A549 (cell line): ENCODE measurements around the gene SRC. TPM values are rescaled to one million over a fixed set of nuclear protein-coding genes. Genes with fewer than 3 reads are reported as not detected.

Experiments used
- ATAC-seq, 2 experiments: fragments of 200-7000 bp in 1 of 2; fragments of >200 bp in 1 of 2; cut with Nextera tagmentation in 1 of 2; cut with Tn5 transposase in 1 of 2; 3 replicates each; pipeline versions ENCODE4 v1.8.0 to v1.9.1; 2018 to 2020; ENCODE audit warnings: mild to moderate bottlenecking in 1 of 2, moderate library complexity in 1 of 2
- CTCF ChIA-PET: fragments of 300-600 bp; sonication (Branson Sonifier 250); formaldehyde crosslinking; extraction: SDS; loops from one replicate; lab custom pipeline; 2021; ENCODE audit warnings: antibody characterized with exemption, inconsistent platforms; lab: Yijun Ruan, JAX
- POLR2A ChIA-PET: fragments of 350-600 bp; formaldehyde crosslinking; extraction: SDS; loops from one replicate; lab custom pipeline; 2021; ENCODE audit warnings: antibody characterized with exemption, inconsistent platforms; lab: Yijun Ruan, JAX
- DNase-seq, 2 experiments: peaks; one replicate each; pipeline versions ENCODE4 v3.0.0 to v3.0.0-alpha.2; 2011 to 2016; ENCODE audit warnings: low read depth in 1 of 2, low spot score in 1 of 2
- FAIRE-seq: peaks from 2 replicates; lab custom pipeline; 2011; peaks lifted over from hg19 to GRCh38; lab: Jason Lieb, UNC
- H3K27ac ChIP-seq, 2 experiments: fragments of >200 bp; sonication (Bioruptor Twin); formaldehyde crosslinking; 3 replicates each; pipeline ENCODE4 v1.5.1; 2016 to 2017
- H3K4me1 ChIP-seq: fragments of >200 bp; sonication (Bioruptor Twin); formaldehyde crosslinking; 3 replicates; pipeline ENCODE4 v1.6.1; 2016
- H3K4me2 ChIP-seq: fragments of >200 bp; sonication (Bioruptor Twin); formaldehyde crosslinking; 3 replicates; pipeline ENCODE4 v1.6.1; 2016
- H3K4me3 ChIP-seq: fragments of >200 bp; sonication (Bioruptor Twin); formaldehyde crosslinking; 3 replicates; pipeline ENCODE4 v1.5.1; 2016
- H3K9me3 ChIP-seq: fragments of >200 bp; sonication (Bioruptor Twin); formaldehyde crosslinking; 3 replicates; pipeline ENCODE4 v1.6.1; 2016
- BHLHE40 ChIP-seq: IDR thresholded peaks from 2 replicates; pipeline ENCODE4 v1.6.1; 2012; ENCODE audit warnings: low read depth, low read length, inconsistent platforms
- EP300 ChIP-seq, 2 experiments: fragments of >200 bp; sonication (Bioruptor Twin); formaldehyde crosslinking; IDR thresholded peaks; 2 replicates in 1 of 2; 3 replicates in 1 of 2; pipeline ENCODE4 v1.6.1; 2016 to 2017
- FOSL2 ChIP-seq, 2 experiments: fragments of 450-650 bp in 1 of 2; fragments of >200 bp in 1 of 2; sonication (Bioruptor Twin) in 1 of 2; formaldehyde crosslinking; IDR thresholded peaks; 2 replicates each; pipeline versions ENCODE4 v1.5.0 to v1.6.1; 2016 to 2020; ENCODE audit warnings: mild to moderate bottlenecking in 1 of 2, moderate library complexity in 1 of 2
- HDAC2 ChIP-seq: fragments of 200-600 bp; sonication (generic); IDR thresholded peaks from 2 replicates; pipeline ENCODE4 v1.6.1; 2016
- HEYL ChIP-seq: fragments of 250-450 bp; sonication (Bioruptor Pico); IDR thresholded peaks from 2 replicates; pipeline ENCODE4 v1.8.0; 2021; ENCODE audit warnings: mild to moderate bottlenecking, moderate library complexity
- HOXB5 ChIP-seq: fragments of 250-450 bp; sonication (Bioruptor Pico); IDR thresholded peaks from 2 replicates; pipeline ENCODE4 v1.5.0; 2020; ENCODE audit warnings: mild to moderate bottlenecking, moderate library complexity
- JUN ChIP-seq, 2 experiments: fragments of >200 bp; sonication (Bioruptor Twin); formaldehyde crosslinking; IDR thresholded peaks; 2 replicates in 1 of 2; 3 replicates in 1 of 2; pipeline ENCODE4 v1.6.1; 2016 to 2017
- MYC ChIP-seq: IDR thresholded peaks from 2 replicates; pipeline ENCODE4 v1.6.1; 2012; ENCODE audit warnings: mild to moderate bottlenecking, inconsistent platforms, low read length, improper control_type of control experiment, borderline replicate concordance
- PBX3 ChIP-seq: IDR thresholded peaks from 2 replicates; pipeline ENCODE4 v1.6.1; 2012
- PHF8 ChIP-seq: fragments of 200-600 bp; sonication (generic); IDR thresholded peaks from 2 replicates; pipeline ENCODE4 v1.6.1; 2016; ENCODE audit warnings: low read depth, mild to moderate bottlenecking, antibody characterized with exemption, moderate library complexity, borderline replicate concordance
- POLR2A ChIP-seq: IDR thresholded peaks from 2 replicates; pipeline ENCODE4 v1.6.1; 2012; ENCODE audit warnings: mild to moderate bottlenecking, low read length
- SMC3 ChIP-seq: fragments of >200 bp; sonication (Bioruptor Twin); formaldehyde crosslinking; IDR thresholded peaks from 3 replicates; pipeline ENCODE4 v1.6.1; 2018; ENCODE audit warnings: inconsistent platforms
- ZFP36 ChIP-seq: fragments of 450-650 bp; IDR thresholded peaks from 2 replicates; pipeline ENCODE4 v1.6.1; 2014; ENCODE audit warnings: borderline replicate concordance; ENCODE audit not compliant: partially characterized antibody
- WGBS: methylation state at CpG from one replicate; pipeline ENCODE4 v1.1.6; 2017; ENCODE audit errors: missing lambda C conversion rate; 5-methylcytosine and 5-hydroxymethylcytosine counted together
- polyA minus RNA-seq: library from RNA; depleted of rRNA, polyadenylated mRNA; stranded (reverse); fragments of >200 nt; gene quantifications from 2 replicates; pipeline ENCODE4 v1.2.3, GENCODE V29; 2011; rRNA and poly(A)+ RNA removed
- polyA plus RNA-seq, 4 experiments: library from polyadenylated mRNA; depleted of rRNA in 3 of 4; stranded (reverse); fragments of >200 nt; fragmentation: RNase III in 1 of 4; extraction: RNeasy Plus Mini Kit Qiagen cat#74134 plus additional on column Dnase treatment in 1 of 4; gene quantifications; 2 replicates in 3 of 4; 3 replicates in 1 of 4; pipeline ENCODE4 v1.2.3, GENCODE V29; 2011 to 2017
- TF ChIP-seq, protein P1 (sequence below): fragments of >200 bp; sonication (Bioruptor Twin); formaldehyde crosslinking; IDR thresholded peaks from 3 replicates; pipeline ENCODE4 v1.6.1; 2016
- TF ChIP-seq, protein P2 (sequence below): IDR thresholded peaks from 2 replicates; pipeline ENCODE4 v1.6.1; 2012
- TF ChIP-seq, protein P3 (sequence below): IDR thresholded peaks from 2 replicates; pipeline ENCODE4 v1.6.1; 2012; ENCODE audit warnings: low read depth, borderline replicate concordance

Gene SRC
- polyA plus RNA-seq (2011; rRNA removed) (154 and 212 TPM in 2 replicates), polyA plus RNA-seq (2017; fragmentation: RNase III; extraction: RNeasy Plus Mini Kit Qiagen cat#74134 plus additional on column Dnase treatment) (133 to 139 TPM (median 134 TPM) in 3 replicates), polyA minus RNA-seq (278 and 313 TPM in 2 replicates)
- polyA plus RNA-seq (2012; cell fraction: cytosol; rRNA removed): 122 and 170 TPM in 2 replicates
- 500 and 511 TPM in 2 replicates for polyA plus RNA-seq (2012; cell fraction: nucleus; rRNA removed)

- ChIA-PET POLR2A (interaction anchor here (0.6 to 2.7 kb wide), 5 partner anchors 9 to 116 kb away, joined by 3 to 23 read pairs (median 4); partner anchors contain the start of gene MANBAL), CTCF (interaction anchor here (0.8 to 3.5 kb wide), 6 partner anchors 10 to 113 kb away, joined by 3 to 28 read pairs (median 4); partner anchors contain the start of gene MANBAL)
- 6% methylated on average over 20 of the region's 63 CpGs for WGBS
These were observed at the start of gene SRC for GRCh38 chr20:37345339-37346235. TSS of gene SRC (plus strand) at chr20:37346140. CDS start at chr20:37384154, 38,014 bp downstream.

GRCh38 chr20:37296371-37296770 is 49.6 kb upstream of the SRC start:
- TF ChIP-seq HEYL (no peak), PBX3 (no peak), SMC3 (no peak), ZFP36 (no peak), BHLHE40 (no peak), EP300 (IDR thresholded peaks at IDR 0.05) (no peak)
- TF ChIP-seq, protein P1, sequence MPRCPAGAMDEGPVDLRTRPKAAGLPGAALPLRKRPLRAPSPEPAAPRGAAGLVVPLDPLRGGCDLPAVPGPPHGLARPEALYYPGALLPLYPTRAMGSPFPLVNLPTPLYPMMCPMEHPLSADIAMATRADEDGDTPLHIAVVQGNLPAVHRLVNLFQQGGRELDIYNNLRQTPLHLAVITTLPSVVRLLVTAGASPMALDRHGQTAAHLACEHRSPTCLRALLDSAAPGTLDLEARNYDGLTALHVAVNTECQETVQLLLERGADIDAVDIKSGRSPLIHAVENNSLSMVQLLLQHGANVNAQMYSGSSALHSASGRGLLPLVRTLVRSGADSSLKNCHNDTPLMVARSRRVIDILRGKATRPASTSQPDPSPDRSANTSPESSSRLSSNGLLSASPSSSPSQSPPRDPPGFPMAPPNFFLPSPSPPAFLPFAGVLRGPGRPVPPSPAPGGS: no peak
- ChIA-PET CTCF (interaction anchor here (0.8 to 1.4 kb wide), 3 partner anchors 14 to 88 kb away, joined by 3 to 8 read pairs (median 6); no protein-coding TSS in a partner anchor), POLR2A (no interaction called here)
- Histone ChIP-seq H3K4me3 (no peak overlapping the region), H3K9me3 (peaks cover 4% of the 10 kb centered on the region; the same call in 1 of the 3 replicates), H3K4me1 (peaks cover 77% of the 10 kb centered on the region), H3K4me2 (peak overlapping the region; percentile 72), H3K27ac (peak overlapping the region; percentile 79 to 91)
- DNase-seq: no peak
- FAIRE-seq: no peak
- no peak for ATAC-seq
- 30% methylated on average over 2 of the region's 2 CpGs for WGBS

More at GRCh38 chr20:37345339-37346235, at the start of gene SRC:
- Histone ChIP-seq H3K4me3 (peak within 1 kb of the TSS; percentile 89), H3K9me3 (no peaks in the 10 kb centered on the region), H3K27ac (peak within 1 kb of the TSS; percentile 99 to 100), H3K4me1 (peaks cover 68% of the 10 kb centered on the region), H3K4me2 (peak within 1 kb of the TSS; percentile 93)
- FAIRE-seq (no peak), DNase-seq (peak; percentile 68 to 83), ATAC-seq (peak; percentile 54 to 70)
- TF ChIP-seq, protein P2, sequence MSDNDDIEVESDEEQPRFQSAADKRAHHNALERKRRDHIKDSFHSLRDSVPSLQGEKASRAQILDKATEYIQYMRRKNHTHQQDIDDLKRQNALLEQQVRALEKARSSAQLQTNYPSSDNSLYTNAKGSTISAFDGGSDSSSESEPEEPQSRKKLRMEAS: peak; percentile 48
- TF ChIP-seq SMC3: 0 out of 3 replicates have a peak, but pooled peaks have one; percentile 9
- no peak for TF ChIP-seq MYC
- TF ChIP-seq HOXB5: no peak
- TF ChIP-seq FOSL2 (IDR thresholded peaks at IDR 0.05): no peak
- no peak for TF ChIP-seq FOSL2 (CRISPR knock-in tag; IDR thresholded peaks at IDR 0.05)
- no peak for TF ChIP-seq HDAC2
- TF ChIP-seq JUN (IDR thresholded peaks at IDR 0.05): peak in 1 of 2 experiments; percentile 65; a peak in 4 of 5 replicates
- TF ChIP-seq, protein P1: 0 out of 3 replicates have a peak, but pooled peaks have one; percentile 22
- 0 out of 2 replicates have a peak, but pooled peaks have one; percentile 3 for TF ChIP-seq PHF8
- TF ChIP-seq POLR2A: peak; percentile 80
- TF ChIP-seq, protein P3, sequence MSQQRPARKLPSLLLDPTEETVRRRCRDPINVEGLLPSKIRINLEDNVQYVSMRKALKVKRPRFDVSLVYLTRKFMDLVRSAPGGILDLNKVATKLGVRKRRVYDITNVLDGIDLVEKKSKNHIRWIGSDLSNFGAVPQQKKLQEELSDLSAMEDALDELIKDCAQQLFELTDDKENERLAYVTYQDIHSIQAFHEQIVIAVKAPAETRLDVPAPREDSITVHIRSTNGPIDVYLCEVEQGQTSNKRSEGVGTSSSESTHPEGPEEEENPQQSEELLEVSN: no peak; the same call in 1 of the 2 replicates
